Bronchial epithelial cell (primary cell): Measurements from ENCODE around the gene ZNF625. TPM values are rescaled to one million over a fixed set of nuclear protein-coding genes. Genes with fewer than 3 reads are reported as not detected.
A peak's percentile ranks its signal among the peaks of the same experiment; 100 is the strongest.

ENCODE experiments used
- DNase-seq: peaks from one replicate; pipeline ENCODE4 v3.0.0-alpha.2; 2010; ENCODE audit warnings: low read depth
- FAIRE-seq: peaks from 2 replicates; lab custom pipeline; 2011; peaks lifted over from hg19 to GRCh38; lab: Jason Lieb, UNC
- H3K27me3 ChIP-seq: 2 replicates; pipeline ENCODE4 v1.5.1; 2011; ENCODE audit warnings: low read length; ENCODE audit not compliant: control insufficient read depth, insufficient read depth
- H3K36me3 ChIP-seq: 2 replicates; pipeline ENCODE4 v1.5.1; 2011; ENCODE audit warnings: low read length; ENCODE audit not compliant: control insufficient read depth, insufficient read depth
- H3K4me3 ChIP-seq: 2 replicates; pipeline ENCODE4 v1.5.1; 2011; ENCODE audit warnings: mild to moderate bottlenecking, low read depth, low read length, control low read depth
- total RNA-seq: library from RNA; depleted of rRNA; stranded (reverse); fragments of >200 nt; gene quantifications from 2 replicates; pipeline ENCODE4 v1.2.1, GENCODE V29; 2014
- TF ChIP-seq, protein P1 (sequence below): IDR thresholded peaks from 2 replicates; pipeline ENCODE4 v1.5.1; 2011; ENCODE audit warnings: mild to moderate bottlenecking, moderate library complexity, low read length, control low read depth, inconsistent platforms; ENCODE audit not compliant: insufficient read depth, severe bottlenecking

Gene ZNF625
- total RNA-seq, 1 donor from 2014 or later, result 5.0 TPM

DNA sequence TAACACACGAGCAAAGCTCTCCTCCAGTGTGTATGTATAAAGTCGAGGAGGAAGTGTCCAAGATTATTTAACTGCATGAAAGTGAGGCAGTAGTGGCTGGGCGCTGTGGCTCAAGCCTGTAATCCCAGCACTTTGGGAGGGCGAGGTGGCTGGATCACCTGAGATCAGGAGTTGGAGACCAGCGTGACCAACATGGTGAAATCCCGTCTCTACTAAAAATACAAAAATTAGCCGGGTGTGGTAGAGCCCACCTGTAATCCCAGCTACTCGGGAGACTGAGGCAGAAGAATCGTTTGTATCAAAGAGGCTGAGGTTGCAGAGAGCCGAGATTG is 15.2 kb downstream of the ZNF625 start:
- peaks cover 4% of the 10 kb centered on the region for H3K36me3 ChIP-seq
- TF ChIP-seq, protein P1, sequence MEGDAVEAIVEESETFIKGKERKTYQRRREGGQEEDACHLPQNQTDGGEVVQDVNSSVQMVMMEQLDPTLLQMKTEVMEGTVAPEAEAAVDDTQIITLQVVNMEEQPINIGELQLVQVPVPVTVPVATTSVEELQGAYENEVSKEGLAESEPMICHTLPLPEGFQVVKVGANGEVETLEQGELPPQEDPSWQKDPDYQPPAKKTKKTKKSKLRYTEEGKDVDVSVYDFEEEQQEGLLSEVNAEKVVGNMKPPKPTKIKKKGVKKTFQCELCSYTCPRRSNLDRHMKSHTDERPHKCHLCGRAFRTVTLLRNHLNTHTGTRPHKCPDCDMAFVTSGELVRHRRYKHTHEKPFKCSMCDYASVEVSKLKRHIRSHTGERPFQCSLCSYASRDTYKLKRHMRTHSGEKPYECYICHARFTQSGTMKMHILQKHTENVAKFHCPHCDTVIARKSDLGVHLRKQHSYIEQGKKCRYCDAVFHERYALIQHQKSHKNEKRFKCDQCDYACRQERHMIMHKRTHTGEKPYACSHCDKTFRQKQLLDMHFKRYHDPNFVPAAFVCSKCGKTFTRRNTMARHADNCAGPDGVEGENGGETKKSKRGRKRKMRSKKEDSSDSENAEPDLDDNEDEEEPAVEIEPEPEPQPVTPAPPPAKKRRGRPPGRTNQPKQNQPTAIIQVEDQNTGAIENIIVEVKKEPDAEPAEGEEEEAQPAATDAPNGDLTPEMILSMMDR, result no peak
- H3K4me3 ChIP-seq, result no peak overlapping the region
- H3K27me3 ChIP-seq, result no peaks in the 10 kb centered on the region
- FAIRE-seq (no peak), DNase-seq (no peak)

DNA sequence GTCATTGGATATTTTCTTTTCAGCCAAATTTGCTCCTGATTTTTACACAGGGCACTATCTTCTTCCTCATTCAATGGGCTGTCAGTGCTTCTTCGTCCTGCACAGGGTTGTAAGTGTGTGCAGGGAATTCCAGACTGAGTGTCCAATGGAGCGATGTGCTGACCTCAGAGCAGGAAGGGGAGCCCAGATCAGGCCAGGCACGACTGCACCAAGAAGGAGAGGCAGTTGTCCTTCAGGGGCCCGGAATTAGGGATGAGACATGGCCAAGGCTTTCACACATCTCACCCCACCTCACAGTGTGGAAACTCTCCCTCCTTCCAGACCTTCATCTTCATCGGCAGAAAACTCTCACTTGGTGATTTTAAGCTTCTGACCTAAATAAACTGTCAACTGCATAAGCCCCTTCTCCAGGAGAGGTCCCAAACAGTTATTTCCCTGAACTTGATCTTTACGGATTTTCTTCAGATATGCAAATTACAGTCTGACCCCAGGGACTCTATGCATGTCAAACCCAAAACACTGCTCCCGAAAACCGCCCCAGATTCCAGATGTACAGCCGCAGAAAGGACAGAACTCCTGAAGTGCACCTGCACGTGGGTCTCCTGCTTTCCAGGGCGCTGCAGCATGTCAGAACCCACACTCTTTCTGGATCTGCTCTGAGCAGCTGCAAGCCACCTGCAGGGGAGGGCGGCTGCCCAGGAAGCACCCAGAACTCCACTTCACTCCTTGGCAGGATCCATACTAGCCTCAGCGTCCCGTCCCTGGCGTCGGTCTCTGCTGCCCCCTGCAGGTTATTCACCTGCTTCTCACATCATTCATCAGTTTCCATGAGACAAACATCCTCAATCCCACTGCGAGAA is 15.8 kb downstream of the ZNF625 start:
- H3K27me3 ChIP-seq, result no peaks in the 10 kb centered on the region
- FAIRE-seq (no peak), DNase-seq (peak; percentile 71)
- peaks cover 4% of the 10 kb centered on the region for H3K36me3 ChIP-seq
- TF ChIP-seq, protein P1, result peak; percentile 93
- H3K4me3 ChIP-seq, result peak overlapping the region; percentile 66

DNA sequence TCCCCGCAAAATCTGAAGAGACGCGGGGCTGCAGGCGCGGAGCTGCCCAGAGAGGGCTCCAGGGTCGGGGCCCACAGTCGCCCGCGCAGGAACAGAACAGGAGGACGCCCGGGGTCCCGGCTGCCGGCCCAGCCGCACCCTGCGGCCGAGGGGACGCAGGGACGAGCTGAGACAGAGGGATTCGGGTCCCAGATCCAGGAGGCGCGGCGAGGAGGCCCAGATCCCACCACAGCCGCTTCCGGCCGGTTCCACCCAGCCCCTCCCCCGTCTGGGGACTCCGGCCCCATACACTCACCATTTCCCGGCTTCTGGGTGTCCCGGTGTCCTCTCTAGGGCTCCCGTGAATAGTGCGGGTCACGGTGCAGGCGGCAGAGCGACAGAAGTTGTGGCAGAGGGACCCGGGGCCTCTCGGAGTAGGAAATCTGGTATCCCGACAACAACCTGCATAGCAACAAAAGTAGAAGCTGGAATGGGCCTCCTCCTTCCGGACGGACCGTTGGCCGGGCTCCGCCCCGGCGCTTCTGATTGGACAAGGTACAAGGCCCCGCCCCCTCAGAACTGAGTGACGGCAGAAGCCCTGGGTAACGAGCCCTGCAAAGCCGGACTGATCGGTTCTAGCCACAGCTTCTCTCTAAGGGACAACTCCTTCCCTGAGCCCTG is 16.5 kb downstream of the ZNF625 start, which contains the start of gene ZNF20:
Gene ZNF20, minus strand, starts transcription at position 466 of the 660 bp plus-strand sequence. Its CDS starts 168 bp downstream, at position 298.
- TF ChIP-seq, protein P1, result no peak
- peak; percentile 85 for DNase-seq
- no peaks in the 10 kb centered on the region for H3K27me3 ChIP-seq
- peak within 1 kb of the TSS; percentile 66 for H3K4me3 ChIP-seq
- no peaks in the 10 kb centered on the region for H3K36me3 ChIP-seq
- no peak for FAIRE-seq

DNA sequence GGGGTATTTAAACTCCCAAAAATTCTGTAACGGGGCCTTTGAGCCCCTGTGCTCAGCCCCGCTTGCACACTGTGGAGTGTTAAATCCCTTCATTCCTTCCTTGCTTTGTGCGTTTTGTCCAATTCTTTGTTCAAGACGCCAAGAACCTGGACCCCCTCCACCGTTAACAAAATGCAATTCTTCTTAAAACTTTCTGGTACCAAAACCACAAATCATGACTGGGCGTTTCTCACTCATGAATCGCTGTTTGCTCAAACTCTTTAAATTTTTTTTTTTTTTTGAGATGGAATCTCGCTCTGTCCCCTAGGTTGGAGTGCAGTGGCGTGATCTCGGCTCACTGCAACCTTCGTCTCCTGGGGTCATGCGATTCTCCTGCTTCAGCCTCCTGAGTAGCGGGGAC is 17.3 kb downstream of the ZNF625 start:
- DNase-seq (no peak), FAIRE-seq (no peak)

DNA sequence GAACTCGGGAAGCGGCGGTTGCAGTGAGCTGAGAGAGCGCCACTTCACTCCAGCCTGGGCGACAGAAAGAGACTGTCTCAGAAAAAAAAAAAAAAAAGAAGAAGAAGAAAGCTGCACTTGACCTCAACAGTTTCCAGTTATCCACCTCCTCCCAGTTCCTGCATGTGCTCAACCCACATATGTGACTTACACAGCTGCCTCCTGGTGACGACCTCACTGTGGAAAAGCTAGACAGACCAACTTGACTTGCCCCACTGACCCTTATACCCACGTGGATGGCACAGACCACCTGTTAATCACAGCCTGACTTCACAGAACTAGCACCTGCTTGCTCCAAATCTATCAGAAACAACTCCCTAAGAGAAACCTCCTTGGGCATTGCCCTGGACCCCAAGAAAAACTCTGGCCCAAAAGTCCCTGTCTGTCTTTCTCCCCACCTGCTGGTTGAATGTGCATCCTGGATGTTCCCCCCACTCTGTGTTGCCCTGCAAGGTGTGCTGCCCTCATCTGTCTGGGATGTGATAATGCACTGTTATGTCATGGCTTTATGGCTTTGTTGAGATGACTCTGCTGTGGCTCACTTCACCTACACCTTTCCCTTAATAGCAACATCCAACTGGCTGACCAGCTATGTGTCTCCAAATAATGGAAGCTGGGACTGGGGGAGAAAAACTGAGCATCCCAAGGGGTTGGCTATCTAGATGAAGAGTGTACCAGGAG is 19.2 kb downstream of the ZNF625 start:
- Histone ChIP-seq H3K4me3 (no peak overlapping the region), H3K36me3 (peaks cover 6% of the 10 kb centered on the region), H3K27me3 (no peaks in the 10 kb centered on the region)
- DNase-seq (no peak), FAIRE-seq (no peak)
- TF ChIP-seq, protein P1, result peak; percentile 25

More for the DNA sequence above, 17.3 kb downstream of the ZNF625 start:
- TF ChIP-seq, protein P1, result no peak
- Histone ChIP-seq H3K4me3 (peak overlapping the region; percentile 66), H3K36me3 (peaks cover 2% of the 10 kb centered on the region), H3K27me3 (no peaks in the 10 kb centered on the region)
